Subcutaneous adipose tissue (tissue), 4 donors: ENCODE results near the gene SSTR3. TPM values are rescaled to one million over a fixed set of nuclear protein-coding genes. Genes with fewer than 3 reads are reported as not detected.

Experiments
- total RNA-seq, 4 donors: library from RNA; depleted of rRNA; stranded (reverse); fragments of >200 nt; gene quantifications; one replicate each; pipeline ENCODE4 v1.1.0, GENCODE V29; 2016
- TF ChIP-seq, protein P1 (sequence below): fragments of 450-650 bp; IDR thresholded peaks from one replicate; pipeline ENCODE4 v1.5.1; 2016; ENCODE audit warnings: low read depth, mild to moderate bottlenecking, control low read depth, antibody characterized with exemption, moderate library complexity

SSTR3 gene
- not detected for total RNA-seq

DNA sequence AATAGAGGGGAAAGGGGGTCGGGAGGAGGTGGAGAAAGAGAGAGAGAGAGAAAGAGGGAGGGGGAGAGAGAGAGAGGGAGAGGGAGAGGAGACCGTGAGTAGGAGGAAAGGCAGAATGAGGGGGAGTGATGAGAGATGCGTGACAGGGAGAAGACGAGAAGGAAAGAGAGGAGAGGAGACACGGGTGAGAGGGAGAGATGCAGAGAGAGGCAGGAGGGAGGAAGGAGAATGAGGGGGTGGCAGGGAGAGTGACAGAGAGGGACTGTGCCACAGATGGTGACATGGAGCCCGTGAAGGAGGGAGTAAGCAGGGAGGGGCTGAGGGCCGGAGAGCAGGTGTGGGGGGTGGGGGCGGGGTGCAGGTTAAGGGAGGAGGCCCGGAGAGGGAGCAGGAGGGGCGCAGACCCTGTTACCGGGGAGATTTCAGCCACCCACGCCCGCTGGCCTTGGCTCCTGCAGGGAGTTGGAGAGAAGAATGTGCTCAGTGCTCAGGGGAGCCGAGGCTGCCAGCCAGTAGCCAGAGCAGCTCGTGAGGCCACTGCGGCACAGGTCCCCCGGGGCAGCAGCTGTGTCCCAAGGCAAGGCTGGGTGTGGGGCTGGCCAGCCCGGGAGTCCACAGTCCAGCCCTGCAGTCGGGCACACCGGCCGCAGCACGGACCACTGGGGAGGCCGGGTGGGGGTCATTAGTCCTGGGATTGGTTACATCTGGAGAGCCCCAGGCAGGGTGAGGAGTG, at the start of gene SSTR3:
TSS of gene SSTR3 (minus strand) at position 304 of the 733 bp plus-strand sequence. CDS start 4,674 bp downstream, outside the sequence.
- TF ChIP-seq, protein P1, sequence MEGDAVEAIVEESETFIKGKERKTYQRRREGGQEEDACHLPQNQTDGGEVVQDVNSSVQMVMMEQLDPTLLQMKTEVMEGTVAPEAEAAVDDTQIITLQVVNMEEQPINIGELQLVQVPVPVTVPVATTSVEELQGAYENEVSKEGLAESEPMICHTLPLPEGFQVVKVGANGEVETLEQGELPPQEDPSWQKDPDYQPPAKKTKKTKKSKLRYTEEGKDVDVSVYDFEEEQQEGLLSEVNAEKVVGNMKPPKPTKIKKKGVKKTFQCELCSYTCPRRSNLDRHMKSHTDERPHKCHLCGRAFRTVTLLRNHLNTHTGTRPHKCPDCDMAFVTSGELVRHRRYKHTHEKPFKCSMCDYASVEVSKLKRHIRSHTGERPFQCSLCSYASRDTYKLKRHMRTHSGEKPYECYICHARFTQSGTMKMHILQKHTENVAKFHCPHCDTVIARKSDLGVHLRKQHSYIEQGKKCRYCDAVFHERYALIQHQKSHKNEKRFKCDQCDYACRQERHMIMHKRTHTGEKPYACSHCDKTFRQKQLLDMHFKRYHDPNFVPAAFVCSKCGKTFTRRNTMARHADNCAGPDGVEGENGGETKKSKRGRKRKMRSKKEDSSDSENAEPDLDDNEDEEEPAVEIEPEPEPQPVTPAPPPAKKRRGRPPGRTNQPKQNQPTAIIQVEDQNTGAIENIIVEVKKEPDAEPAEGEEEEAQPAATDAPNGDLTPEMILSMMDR: no peak

DNA sequence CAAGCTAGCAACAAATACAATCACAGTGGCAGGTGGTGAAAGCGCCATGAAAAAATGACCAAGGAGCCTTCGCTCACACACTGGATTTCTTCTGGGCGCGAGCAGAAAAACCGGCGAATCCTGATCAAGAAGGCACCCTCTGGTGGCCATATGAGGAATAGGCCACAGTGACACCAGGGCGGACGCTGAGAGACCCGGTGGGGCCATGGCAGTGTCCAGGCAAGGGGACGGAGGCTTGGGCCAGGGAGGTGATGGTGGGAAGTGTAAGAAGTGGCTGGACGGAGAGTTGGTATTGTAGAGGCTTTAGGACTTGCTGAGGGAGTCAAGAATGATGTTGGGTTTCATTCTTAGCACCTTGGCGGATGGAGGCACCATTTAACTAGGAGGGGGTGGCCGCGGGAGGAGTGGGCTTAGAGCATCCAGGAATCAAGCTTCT, 48.6 kb upstream of the SSTR3 start:
- TF ChIP-seq, protein P1: no peak

DNA sequence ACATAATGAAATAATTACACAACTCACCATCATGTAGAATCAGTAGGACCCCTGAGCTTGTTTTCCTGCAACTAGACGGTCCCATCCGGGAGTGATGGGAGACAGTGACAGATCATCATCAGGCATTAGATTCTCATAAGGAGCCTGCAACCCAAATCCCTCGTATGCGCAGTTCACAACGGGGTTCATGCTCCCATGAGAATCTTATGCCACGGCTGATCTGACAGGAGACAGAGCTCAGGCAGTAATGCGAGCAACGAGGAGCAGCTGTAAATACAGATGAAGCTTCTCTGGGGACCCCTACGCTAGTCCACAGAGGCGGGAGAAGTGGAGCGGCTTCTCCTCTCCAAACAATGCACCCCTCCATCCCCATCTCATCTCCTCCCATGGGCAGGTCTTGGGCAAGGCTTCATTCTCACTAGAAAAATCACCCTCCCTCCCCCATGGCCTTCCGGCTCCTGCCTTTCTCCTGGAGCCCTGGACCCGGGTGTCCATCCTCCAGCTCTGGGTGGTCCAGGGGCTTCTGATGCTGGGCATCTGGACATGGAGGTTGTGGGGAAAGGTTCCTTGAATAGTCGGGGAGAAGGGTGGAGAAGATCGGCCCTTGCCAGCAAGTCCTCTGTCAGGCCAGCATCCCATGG, 48.0 kb upstream of the SSTR3 start:
- TF ChIP-seq, protein P1: no peak

DNA sequence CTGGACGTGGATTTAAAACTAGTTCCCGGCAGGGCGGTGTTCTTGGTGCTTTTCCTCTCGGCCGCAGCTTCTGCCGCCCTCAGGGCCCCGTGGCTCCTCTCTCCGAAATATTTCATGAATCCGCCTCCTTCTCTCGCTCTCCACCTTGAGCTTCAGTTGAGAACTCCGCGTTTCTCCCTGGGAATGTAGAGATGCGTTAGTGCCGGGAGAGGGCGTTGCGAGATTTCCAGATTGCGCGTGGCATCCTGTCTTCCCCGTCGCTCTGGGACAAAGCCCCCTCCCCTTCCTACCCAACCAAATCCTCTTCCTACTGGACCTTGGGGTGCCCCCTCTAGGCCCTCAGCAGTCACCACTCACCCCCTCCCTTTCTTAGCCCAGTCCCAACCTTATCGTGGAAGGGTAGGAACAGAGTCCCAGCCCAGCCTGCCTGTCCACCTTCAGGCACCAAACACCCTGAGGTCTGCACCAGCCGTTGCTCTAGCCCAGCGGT, 47.3 kb upstream of the SSTR3 start:
- TF ChIP-seq, protein P1: no peak

DNA sequence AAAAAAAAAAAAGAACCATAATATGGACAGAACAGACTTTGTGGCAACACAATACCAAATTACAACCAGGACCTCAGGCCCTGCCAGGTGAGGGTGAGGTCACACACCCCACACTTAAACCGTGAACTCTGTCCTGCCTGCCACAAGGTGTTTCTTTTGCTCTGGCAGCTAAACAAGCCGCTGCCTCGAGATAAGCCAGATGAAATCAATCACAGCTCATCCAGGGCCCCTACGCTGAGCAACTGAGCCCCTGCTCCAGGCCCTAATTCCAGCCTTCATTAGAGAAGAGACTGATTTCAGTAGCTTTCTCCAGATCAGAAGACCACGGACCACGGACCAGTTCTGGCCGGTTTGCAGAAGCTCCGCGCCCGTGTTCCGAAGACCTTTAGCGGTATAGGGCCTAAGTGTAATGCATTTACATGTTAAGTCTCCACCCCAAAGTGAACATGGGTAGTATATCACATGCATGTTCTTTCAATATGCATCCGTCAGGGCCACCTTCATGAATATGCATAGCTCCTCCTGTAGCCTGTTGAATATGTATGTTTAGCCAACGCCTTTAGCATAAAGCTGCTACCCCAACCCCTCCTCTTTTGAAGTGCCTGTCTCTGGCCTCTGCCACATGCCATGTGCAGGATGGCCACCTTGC, 46.6 kb upstream of the SSTR3 start:
- TF ChIP-seq, protein P1: no peak

DNA sequence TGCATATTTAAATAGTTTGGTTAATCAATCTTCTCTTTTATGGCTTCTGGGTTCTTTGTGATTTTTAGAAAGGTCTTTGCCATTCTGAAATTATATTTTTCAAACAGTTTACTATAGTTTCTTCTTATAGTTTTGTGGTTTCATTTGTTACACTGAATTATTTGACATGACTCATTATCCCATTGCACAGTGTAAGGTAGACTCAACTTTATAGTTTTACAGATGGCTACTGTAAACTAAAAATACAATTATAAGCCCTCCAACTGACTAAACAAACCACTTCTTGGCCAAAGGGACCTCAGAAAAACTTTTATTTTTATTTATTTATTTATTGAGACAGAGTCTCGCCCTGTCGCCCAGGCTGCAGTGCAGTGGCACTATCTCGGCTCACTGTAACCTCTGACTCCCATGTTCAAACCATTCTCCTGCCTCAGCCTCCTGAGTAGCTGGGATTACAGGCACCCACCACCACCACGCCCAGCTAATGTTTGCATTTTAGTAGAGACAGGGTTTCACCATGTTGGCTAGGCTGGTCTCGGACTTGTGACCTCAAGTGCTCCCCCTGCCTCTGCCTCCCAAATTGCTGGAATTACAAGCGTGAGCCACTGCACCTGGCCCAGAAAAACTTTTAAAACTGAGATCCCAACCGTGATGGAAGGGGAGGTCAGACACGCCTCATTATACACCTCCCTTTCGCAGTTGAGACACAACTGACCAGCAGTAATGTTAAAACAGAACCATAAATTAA, 45.9 kb upstream of the SSTR3 start:
- TF ChIP-seq, protein P1: no peak
